HG03025 (cell line): ENCODE data around the gene ARHGAP1.

Source experiments
- ATAC-seq: cut with Tn5 transposase; IDR thresholded peaks from one replicate; pipeline ENCODE4 v1.9.1; 2021; ENCODE audit warnings: mild to moderate bottlenecking, moderate library complexity; ENCODE audit not compliant: unreplicated experiment, low FRiP score

The ARHGAP1 gene

GRCh38 chr11:46695345-46696211 lies 4.8 kb downstream of the ARHGAP1 start:
- ATAC-seq: no peak

GRCh38 chr11:46694607-46695006 lies 5.8 kb downstream of the ARHGAP1 start:
- ATAC-seq: no peak

- ATAC-seq: no peak
Measured at GRCh38 chr11:46694072-46694471, 6.3 kb downstream of the ARHGAP1 start.

- no peak for ATAC-seq
Measured at GRCh38 chr11:46693597-46694012, 6.8 kb downstream of the ARHGAP1 start.

- no peak for ATAC-seq
Measured at GRCh38 chr11:46692450-46692849, 8.0 kb downstream of the ARHGAP1 start.

DNA sequence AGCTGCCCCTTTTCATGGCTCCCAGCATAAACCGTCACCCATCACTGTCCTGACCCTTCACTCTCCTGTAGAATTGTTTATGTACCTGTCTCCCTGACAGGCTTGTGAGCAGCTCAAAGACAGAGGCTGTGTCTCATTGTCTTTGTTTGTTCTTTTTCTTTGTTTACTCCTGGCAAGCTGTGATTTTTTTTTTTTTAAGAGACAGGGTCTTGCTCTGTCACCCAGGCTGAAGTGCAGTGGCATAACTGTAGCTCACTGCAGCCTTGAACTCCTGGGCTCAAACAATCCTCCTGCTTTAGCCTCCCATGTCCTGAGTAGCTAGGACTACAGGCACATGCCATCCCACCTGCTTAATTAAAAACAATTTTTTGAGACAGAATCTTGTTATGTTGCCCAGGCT lies 9.7 kb downstream of the ARHGAP1 start:
- ATAC-seq: no peak

DNA sequence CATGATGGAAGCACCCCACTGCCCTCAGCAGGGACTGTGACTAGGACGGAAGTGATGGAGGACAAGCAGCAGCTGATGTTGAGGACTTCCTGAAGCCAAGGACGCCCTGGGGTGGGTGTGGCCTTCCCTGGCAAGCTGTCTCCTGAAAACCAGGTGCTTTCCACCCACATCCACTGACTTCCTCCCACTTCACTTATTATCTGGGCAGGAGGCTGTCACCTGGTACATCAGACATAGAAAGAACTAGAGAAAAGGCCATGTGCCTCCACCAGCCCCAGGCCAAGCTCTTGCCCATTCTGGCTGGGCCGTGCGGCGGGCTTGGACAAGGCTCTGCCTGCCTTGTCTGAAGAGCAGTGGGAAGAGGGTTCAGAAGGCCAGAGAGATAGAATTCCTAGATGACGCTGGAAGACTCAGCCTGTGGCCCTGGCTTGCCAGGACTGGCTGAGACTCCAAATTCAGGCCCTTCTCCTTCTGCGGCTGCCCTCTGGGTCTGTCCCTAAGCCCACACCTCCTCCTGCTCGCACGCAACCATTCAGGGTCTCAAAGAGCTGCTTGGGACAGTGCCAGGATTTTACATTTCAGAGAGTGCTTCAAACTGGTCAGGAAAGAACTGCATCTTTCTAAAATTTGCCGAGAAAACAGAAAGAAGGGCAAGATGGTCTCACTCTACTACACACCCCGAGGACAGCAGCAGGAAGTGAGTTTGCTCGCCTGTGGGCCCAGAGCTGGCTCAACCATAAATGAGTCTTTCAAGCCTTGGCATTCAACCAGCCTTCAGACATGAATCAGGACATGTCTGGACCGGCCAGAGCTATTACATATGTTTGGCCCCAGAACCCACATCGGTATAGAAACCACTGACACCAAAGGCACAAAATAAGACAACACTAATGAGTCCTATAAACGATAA lies 13.3 kb downstream of the ARHGAP1 start:
- no peak for ATAC-seq

GRCh38 chr11:46684367-46684766 lies 16.1 kb downstream of the ARHGAP1 start:
- ATAC-seq: no peak

GRCh38 chr11:46682773-46683752 lies 17.4 kb downstream of the ARHGAP1 start:
- ATAC-seq: no peak

DNA sequence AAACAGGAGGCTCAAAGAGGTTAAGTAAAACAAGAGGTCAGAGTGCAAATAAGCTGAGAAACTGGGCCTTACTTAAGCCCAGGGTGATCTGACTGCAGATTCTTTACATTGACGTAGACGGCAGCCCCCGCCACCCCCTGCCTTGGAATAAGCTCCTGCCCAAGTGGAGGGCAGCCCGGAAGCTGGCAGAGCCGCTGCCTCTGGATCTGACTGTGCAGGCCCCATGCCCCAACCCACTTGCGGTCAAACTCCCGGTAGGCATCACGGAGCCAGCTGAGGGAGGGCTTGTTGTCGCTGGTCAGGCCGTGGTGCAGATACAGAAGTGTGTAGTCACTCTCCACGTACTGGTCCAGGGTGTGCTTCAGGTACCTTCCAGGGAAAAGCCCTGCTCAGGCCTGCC lies 18.6 kb downstream of the ARHGAP1 start:
- no peak for ATAC-seq

DNA sequence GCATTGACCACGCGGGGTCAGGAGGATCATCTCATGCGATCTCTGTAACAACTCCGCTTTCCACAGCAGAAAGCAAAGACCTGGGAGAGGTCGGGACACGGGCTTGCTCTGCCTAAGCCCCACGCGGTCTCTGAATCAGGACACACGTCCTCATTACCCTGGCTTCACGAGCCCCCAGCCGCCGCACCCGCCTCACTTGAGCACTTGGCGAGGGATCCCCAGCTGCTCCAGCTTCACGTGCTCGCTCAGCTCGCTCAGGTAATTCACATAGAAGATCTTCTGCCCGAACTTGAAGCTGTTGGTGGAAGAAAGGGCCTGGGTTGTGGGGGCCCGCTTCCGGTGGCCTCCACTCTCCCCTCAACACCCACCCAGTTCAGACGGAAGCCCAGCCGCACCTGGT lies 19.6 kb downstream of the ARHGAP1 start:
- no peak for ATAC-seq

- no peak for ATAC-seq
Measured at GRCh38 chr11:46680164-46680760, 20.2 kb downstream of the ARHGAP1 start.

GRCh38 chr11:46679241-46680163 lies 20.9 kb downstream of the ARHGAP1 start:
- ATAC-seq: no peak

- ATAC-seq: no peak
Measured at GRCh38 chr11:46678741-46679130, 21.7 kb downstream of the ARHGAP1 start.

DNA sequence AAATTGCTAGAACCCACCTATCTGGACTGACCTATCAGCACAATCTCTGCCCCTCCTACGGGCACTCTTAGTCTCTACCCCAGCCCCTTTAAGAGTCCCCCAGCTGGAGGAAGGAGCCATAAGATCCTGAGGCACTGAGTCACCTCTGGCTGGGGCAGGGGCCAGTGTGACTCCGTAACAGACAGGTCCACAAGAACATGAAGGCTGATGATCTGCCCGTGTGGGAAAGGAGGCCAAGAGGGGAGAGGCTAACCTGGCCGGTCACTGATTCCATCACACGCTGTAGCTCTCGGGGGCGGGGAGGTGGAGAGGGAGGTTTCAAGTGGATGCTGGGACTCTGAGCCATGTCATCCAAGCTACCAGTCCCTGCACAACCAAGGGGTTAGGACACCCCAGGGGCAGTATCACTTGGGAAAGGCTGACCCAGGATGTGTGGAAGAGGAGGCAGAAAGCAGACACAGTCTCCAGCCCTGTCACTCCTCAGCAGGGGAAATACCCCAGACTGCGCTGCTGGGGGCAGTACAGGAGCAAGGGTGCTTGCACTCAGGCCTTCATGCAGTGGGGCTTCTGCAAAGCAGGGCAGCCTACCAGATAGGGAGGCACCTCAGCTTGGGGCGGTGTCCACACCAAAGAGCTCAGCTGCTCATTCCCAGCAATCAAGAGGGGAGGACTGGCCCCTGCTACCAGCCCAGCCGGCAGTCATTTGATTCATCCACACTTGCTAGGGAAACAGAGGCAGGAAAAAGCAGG lies 22.3 kb downstream of the ARHGAP1 start:
- ATAC-seq: no peak

DNA sequence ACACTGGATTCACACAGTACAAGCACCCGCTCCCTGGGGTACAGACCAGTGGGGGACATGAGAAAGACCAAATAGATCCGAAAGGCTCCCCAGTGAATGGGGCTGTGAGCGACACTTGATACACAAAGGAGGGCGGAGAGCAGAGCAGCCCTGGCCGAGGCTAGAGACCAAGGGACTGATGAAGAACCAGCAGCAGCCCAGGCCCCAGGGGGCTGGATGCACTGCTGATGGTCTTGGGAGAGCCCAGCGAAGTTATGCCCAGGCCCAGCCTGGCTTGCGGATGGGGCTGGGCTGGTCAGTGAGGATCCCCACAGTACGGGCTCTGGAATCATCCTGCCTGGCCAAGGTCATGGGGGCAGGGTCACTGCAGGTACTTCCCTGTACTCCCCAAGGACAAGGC lies 23.2 kb downstream of the ARHGAP1 start:
- ATAC-seq: no peak

DNA sequence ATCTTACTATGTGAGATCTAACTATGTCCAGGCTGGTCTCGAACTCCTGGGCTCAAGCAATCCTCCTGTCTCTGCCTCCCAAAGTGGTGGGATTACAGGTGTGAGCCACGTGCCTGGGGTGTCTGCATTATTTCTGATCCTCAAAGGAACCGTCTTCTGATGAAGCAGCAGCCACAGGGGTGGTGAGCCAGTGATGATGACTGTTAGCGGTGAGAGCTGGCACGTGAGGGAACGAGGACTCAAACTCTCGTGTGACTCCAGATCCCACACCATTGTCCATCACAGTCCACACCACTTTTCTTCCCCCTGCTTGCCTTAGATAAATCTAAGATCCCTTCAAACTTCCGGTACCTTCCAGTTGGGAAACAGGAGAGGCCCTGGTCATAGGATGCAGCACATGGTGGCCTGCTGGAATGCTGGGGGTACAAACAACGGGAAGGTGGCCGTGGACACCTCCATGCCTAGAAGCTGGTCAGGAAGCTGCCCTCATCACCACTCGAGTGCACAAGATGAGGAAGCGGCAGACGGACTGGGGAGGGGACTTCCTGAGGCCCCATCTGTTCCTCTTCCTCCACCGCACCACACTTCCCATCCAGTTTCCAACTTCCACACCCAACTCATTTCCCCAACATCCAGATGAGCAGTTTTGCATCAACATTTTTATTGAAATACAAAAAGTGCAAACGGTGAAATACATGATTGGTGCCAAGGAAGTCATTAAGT lies 23.8 kb downstream of the ARHGAP1 start:
- ATAC-seq: no peak

GRCh38 chr11:46675949-46676348 lies 24.5 kb downstream of the ARHGAP1 start:
- ATAC-seq: no peak
